Stimulated activated CD8-positive, alpha-beta memory T cell treated with anti-CD3 and anti-CD28 coated beads, Interleukin-4, amount 100 ng/mL, for 24 hours (primary cell): ENCODE results near the gene GALNT9.

Experiments used
- DNase-seq: peaks from one replicate; pipeline ENCODE4 v3.0.0-alpha.2; 2020; ENCODE audit warnings: low read depth

Gene GALNT9

DNA sequence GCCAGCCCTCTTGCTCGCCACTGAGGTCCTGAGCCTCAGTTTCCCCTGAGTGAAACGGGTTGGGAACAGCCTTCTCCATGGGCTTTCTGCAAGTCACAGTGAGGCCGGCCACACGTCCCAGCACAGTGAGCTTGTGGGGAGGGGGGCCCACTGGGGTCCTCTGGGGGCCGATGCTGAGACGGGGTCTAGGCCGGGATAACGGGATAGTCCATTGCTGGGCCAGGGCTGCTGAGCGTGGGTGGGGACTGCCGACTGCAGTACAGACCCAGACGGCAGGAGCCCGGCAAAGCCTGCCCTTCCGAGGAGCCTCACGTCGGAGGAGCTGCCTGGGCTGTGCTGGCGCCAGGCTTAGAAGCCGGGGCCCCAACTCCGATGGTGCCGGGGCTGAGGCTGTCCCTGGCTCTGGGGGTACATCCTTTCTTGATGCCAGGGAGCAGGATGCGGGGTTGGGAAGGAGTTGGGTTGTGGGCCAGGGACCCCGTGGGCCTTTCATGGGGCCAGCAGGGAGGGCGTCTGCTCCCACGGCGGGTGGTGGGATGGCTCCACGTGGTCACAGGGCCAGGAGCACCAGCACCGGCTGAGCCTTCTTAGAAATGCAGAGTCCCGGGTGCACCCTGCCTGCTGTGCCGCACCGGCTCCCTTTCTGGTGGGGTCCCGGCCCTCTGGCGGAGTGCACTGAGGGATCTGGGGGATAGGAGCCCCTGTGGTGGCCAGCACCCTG, 160.9 kb downstream of the GALNT9 start:
- DNase-seq = no peak

DNA sequence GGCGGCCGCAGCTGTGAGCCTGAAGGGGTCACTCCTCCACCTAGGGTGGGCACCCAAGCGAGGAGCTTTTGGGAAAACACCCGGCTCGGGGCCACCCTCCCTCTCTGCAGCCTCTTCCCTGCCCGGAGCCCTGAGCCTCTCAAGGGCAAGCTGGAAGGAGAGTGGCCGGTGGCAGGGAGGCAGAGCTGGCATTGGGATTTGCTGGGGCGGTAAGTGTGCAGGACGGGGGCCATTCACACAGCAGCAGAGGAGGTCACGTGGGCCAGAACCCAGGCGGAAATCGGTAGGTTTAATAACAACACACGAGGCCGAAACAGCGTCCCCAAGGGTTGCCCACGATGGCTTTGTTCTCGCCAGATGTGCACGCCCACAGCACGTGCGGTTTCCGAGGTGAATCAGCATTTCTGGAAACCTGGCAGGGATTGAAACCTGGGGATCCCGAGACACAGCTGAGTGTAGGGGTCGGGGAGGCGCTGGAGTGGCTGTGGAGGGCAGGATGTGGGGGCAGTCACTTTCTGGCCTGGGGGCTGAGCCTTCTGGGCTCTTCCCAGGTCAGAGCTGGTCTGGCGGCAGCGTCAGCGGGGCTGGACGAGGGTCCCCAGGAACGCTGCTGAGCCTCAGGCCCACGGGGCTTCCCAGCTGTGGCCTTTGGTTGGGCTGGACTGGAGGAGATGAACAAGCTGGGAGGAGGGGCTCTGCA, 161.6 kb downstream of the GALNT9 start:
- DNase-seq = no peak

DNA sequence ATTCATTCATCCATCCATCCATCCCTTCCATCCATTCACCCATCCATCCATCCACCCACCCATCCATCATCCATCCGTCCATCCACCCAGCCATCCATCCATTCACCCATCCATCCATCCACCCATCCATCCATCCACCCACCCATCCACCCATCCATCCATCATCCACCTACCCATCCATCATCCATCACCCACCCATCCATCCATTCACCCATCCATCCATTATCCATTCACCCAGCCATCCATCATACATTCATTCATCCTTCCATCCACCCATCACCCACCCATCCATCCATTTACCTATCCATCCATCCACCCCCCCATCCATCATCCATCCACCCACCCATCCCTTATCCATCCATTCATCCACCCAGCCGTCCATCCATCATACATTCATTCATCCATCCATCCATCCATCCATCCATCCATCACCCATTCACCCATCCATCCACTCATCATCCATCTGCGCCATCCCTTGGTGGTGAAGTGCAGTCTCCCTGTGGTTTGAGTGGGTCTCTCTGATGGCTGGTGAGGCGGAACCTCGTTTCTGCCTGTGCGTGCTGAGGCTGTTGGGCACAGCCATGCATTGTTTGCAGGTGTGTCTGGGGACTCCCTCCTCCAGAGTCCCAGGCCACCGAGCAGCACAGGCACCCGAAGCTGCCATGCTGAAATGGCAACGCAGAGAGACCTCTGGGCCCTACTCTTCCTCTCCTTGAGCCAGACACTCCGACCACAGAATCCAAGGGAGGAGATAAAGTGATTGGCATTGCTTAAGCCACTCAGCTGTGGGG, 162.4 kb downstream of the GALNT9 start:
- no peak for DNase-seq

DNA sequence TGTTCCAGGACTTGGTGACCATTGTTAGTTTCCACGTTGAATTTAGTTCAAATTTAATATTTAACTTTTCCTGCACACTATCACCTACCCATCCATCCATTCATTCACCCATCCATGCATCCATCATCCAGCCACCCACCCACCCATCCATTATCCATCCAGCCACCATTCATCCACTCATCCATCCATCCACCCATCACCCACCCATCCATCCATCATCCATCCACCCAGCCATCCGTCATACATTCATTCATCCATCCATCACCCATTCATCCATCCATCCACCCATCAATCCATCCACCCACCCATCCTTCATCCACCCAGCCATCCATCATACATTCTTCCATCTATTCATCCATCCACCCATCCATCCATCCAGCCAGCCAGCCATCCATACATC, 163.3 kb downstream of the GALNT9 start:
- DNase-seq = no peak

DNA sequence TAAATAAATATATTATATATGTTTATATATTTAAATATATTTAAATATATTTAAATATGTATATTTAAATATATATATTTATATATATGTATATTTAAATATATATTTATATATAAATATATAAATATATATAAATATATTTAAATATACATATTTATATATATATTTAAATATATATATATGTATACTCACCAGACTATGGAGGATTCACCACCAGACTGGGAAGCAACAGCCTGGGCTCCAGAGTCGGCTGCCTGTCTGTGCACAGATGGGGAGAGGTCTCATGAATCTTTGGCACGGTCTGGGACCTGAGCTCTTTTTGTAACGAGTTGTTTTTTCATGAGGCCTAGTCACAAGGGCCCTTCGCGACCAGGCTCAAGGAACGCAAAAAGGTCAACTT, 163.8 kb downstream of the GALNT9 start:
- DNase-seq = no peak

DNA sequence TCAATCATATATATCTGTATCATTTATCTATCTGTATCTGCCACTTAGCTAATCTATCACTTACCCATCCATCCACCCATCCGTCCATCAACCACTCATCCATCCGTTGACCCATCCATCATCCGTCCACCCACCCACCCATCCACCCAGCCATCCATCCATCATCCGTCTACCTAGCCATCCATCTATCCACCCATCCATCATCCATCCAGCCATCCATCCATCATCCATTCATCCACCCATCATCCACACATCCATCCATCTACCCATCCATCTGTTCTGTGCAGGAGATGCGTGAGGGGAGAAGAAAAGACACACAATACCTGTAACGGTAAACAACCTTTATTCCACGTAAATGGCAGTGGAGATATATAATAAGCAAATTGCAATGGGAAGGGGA, 165.0 kb downstream of the GALNT9 start:
- DNase-seq = no peak

DNA sequence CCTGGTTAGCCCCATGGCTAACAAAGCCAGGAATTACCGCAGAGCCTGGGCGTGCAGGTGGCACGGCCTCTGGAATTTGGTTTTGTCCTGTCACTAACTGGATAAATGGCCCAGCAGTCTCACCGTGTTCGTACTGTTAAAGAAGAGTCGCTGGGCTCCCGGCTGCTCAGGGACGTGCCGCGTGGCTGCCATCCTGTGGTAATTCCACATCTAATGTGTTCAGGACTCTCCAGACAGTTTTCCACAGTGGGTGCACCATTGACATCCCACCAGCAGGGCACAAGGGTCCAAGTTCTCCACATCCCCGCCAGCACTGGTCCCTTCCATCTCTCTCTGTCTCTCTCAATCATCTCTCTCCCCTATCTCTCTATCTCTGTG, 165.5 kb downstream of the GALNT9 start:
- DNase-seq = no peak

DNA sequence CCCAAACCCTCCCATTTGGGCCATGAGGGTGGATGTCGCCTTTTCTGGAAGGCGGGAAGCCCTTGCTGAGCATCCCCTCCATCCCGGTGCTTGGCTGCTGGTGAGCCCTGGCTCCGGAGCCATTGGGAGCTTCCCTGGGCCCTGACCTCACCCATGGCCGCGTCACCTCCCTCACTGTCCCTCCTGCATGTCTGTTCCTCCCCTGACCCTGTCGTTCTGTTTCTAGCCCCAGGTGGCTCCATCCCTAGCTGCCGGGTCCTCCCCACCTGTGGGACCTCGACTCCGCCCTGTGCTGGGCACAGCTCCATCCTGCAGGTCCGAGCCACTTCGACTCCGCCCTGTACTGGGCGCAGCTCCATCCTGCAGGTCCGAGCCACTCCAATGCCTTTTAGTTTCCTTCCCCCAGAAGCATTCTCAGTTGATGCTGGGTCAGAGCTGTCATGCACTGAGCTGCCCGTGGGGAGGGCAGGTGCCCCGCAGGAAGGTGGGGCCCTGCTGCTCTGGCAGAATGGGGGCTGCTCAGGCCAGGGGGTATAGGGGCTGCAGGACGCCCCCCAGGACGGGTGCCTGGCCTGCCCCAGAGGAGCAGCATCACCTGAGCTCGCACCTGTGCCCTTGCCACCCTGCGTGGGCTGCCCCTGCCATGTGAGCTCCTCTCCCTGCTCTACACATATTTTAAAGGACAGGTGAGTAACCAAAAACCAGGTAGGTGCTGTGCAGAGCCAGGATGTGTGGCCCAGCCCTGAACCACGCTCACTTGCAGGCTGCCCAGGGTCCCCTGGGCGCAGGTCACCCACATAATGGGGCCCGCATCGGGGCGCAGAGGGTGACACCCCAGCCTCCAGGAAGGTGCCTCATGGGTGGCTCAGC, 166.1 kb downstream of the GALNT9 start:
- no peak for DNase-seq

DNA sequence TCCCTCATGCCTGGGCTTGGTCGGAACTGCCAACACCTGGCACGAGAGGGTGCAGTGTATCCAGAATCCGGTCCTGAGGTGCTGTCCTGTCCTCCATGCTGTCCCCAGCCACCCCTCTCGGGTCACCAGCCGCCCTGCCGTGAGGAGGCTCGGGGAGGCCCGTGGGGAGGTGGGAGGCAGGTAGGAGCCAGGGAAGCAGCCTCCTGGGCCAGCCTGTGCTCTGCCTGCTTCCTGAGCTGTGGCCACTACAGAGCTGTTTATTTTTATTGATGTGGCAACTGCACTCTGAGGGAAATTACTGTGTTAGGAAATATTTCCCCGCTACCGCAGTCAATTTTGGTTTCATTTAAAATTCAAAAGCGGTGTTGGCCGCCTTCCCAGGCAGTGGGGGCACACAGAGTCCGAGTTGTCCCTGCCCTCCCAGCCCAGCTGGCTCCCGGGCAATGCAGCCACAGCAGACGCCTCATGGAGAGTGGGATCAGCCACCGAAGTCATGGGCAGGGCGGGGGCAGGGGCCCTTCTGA, 166.8 kb downstream of the GALNT9 start:
- DNase-seq = no peak

DNA sequence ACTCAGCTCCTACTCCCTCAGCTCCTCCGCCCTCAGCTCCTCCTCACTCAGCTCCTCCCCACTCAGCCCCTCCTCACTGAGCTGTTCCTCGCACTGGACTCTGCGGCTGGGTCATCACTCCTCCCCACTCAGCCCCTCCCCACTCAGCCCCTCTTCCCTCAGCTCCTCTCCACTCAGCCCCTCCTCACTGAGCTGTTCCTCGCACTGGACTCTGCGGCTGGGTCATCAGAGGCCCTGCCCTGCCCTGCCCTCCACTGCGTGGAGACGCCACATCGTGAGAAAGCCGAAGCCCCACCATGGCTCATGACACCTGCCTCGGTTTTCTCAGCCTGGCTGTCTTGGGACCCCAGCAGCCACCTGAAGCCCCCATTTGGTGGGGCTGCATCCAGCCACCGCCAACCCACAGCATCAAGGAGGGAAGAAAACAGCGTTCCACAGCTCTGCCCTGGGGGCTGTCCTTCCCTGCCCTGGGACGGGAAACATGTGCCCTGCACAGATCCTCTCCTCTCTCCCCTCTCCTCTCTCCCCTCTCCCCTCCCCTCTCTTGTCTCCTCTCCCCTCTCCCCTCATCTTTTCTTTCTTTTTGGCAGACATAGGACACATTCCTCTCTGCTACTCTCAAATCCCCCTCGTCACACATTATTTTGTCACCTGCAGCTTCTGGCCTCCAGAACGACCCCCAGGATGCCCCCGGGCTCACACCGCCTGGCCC, 167.4 kb downstream of the GALNT9 start:
- no peak for DNase-seq

DNA sequence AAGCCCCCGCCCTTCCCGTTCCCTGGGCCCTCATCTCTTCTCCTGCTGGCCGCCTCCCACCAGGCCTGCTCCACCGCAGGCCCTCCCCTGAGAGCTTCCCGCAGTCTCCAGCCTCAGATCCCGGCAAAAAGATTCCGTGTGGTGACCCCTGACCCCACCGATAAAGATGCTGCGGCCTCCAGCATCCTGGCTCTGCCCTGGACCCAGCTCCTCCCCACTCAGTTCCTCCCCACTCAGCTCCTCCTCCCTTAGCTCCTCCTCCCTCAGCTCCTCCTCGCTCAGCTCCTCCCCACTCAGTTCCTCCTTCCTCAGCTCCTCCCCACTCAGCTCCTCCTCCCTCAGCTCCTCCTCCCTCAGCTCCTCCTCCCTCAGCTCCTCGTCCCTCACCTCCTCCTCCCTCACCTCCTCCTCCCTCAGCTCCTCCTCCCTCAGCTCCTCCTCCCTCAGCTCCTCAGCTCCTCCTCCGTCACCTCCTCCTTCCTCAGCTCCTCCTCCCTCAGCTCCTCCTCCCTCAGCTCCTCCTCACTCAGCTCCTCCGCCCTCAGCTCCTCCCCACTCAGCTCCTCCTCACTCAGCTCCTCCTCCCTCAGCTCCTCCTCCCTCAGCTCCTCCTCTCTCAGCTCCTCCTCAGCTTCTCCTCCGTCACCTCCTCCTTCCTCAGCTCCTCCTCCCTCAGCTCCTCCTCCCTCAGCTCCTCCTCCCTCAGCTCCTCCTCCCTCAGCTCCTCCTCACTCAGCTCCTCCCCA, 168.2 kb downstream of the GALNT9 start:
- DNase-seq = no peak

DNA sequence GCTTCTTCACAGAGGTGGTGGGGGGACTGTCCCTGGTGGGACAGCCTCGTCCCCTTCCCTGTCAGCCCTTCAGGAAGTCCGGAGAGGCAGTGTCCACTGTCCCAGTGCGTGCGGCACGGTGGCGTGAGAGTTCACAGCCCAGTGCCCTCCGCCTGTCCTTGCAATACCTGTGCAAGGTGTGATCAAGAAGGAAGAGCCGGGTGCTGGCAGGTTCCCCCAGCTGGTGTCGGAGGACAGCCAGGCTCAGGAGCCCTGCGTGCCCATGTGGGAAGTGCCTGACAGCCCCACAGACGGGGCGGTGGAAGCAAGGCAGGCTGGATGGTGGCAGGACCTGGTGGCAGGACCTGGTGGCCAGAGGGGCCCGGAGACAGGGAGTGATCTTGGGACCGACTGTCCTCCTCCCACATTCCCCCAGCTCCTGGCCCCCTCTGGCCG, 168.8 kb downstream of the GALNT9 start:
- DNase-seq = no peak

DNA sequence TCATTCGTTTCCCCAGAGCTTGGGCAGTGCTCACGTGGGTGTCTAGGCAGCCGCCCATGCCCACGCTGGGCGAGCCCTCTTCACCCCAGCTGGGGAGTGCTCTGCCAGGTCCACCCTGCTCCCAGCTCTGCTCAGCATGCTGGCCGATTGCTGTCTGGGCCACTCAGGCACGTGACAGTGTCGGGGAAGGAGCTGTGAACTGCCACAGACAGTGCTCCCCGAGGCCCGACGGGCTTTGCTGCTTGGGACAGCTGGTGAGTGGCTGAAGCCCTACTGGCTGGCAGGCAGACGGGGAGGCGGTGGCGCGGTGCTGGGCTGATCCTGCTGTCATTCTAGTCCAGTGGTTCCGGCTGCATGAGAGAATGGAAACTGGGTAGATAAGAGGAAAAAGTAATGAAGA, 169.4 kb downstream of the GALNT9 start:
- DNase-seq = no peak

DNA sequence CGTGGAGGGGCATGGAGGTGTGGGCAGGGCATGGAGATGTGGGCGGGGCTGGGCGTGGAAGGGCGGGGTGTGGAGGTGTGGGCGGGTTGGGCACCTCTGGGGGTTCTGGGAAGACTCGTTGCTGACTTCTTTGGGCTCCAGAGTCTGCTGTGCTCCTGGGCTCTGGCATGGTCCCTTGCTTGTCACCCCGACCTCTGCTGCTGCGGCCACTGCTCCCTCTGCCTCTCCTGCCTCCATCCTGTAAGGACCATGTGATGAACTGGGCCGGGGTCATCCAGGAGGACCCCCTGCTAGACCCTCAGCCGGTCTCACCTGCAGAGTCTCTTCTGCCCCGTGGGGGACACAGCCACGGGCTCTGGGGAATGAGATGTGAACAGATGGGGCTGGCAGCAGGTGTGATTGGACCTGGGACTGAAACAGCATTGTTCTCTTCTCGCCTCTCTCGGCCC, 169.8 kb downstream of the GALNT9 start:
- no peak for DNase-seq

DNA sequence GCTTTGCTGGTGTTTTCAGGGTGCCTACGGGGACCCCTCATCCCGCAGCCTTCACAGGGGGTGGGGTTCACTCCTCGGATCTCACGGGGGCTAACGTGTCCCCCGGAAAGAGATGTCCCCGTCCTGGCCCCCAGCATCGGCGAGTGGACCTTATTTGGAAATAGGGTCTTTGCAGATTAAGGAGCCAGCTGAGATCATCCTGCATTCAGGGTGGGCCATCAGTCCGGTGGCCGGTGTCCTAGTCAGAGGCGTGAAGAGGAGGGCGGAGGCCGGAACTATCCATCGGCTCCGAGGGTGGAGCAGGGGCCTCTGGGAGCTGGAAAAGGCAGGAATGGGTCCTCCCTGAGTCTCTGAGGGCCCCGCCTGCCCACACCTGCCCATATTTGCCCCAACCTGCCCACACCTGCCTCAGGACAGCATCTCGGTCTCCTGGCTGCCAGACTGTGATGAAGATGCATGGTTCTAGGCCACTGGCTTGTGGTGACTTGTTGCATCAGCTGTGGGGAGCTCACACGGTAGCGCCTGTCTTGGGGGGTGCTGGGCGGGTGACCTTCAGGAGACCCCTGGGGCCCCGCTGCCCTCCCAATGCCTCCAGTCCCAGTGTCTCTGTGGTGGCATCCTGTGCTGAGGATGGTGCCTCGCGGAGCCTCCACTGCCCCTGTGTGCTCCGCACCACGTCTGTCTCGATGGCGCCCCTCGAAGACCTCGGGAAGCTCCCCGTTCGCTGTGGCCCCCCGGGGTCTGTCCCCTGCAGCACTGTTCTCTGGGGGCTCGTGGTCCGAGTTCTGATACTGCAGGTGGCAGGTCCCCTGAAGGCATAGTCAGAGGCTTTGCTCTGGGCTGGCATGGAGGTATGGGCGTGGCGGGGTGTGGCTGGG, 170.5 kb downstream of the GALNT9 start:
- DNase-seq = no peak

DNA sequence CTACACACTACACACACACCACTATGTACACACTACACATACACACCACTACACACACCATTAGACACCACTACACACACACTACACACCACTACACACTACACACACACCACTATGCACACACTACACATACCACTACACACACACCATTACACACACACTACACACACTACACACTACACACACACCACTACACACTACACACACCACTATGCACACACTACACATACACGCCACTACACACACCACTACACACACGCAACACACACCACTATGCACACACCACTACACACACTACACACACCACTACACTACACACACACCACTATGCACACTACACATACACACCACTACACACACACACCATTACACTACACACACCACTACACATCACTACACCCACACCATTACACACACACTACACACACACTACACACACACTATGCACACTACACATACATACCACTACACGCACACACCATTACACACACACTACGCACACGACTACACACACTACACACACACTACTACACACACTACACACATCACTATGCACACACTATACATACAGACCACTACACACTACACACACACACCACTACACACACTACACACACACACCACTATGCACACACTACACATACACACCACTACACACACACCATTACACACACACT, 171.5 kb downstream of the GALNT9 start:
- DNase-seq = no peak

DNA sequence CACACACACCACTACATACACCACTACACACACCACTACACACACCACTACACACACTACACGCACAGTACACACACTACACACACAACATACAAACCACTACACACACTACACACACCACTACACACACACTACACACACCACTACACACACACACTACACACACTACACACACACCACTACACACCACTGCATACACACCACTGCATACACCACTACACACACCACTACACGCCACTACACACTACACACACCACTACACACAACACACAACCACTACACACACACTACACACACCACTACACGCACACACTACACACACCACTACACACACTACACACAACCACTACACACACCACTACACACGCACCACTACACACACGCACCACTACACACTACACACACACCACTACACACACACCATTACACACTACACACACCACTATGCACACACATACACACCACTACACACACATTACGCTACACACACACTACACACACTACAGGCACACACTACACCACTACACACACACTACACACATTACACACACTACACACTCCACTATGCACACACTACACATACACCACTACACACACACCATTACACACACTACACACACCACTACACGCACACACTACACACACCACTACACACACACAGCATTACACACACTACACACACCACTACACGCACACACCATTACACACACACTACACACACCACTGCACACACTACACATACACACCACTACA, 172.6 kb downstream of the GALNT9 start:
- DNase-seq = no peak
